Choroid plexus epithelial cell (primary cell): Measurements from ENCODE around the gene GPAT2.
"Not testable (repeated sequence)": the region's sequence is repeated elsewhere in the genome, so short reads cannot be mapped to it uniquely, and the experiment has no call there.

ENCODE experiments used
- DNase-seq: peaks from one replicate; pipeline ENCODE4 v3.0.0-alpha.2; 2010; ENCODE audit warnings: low read depth
- H3K4me3 ChIP-seq: 2 replicates; pipeline ENCODE4 v1.5.1; 2011; ENCODE audit warnings: low read depth, mild to moderate bottlenecking, control low read depth, low read length, moderate library complexity
- CTCF ChIP-seq: conservative IDR thresholded peaks from 2 replicates; pipeline ENCODE4 v1.5.1; 2011; ENCODE audit warnings: low read depth, mild to moderate bottlenecking, control low read depth, inconsistent platforms, low read length, moderate library complexity

GPAT2 gene

GRCh38 chr2:96074156-96074555, 39.4 kb upstream of the GPAT2 start:
- no peak for TF ChIP-seq CTCF
- no peak for DNase-seq
- H3K4me3 ChIP-seq: no peak overlapping the region

- H3K4me3 ChIP-seq: no peak overlapping the region
- no peak for TF ChIP-seq CTCF
- DNase-seq: no peak
Observed at GRCh38 chr2:96073170-96073775, 38.6 kb upstream of the GPAT2 start.

GRCh38 chr2:96072746-96073145, 38.0 kb upstream of the GPAT2 start:
- no peak for DNase-seq
- TF ChIP-seq CTCF: no peak
- H3K4me3 ChIP-seq: no peak overlapping the region

- H3K4me3 ChIP-seq, DNase-seq: not testable (repeated sequence)
Observed at GRCh38 chr2:96071977-96072491, 37.3 kb upstream of the GPAT2 start.

GRCh38 chr2:96071087-96071976, 36.6 kb upstream of the GPAT2 start:
- not testable (repeated sequence) for DNase-seq, H3K4me3 ChIP-seq

- H3K4me3 ChIP-seq, DNase-seq: not testable (repeated sequence)
Observed at GRCh38 chr2:96070351-96070750, 35.6 kb upstream of the GPAT2 start.

- not testable (repeated sequence) for H3K4me3 ChIP-seq, DNase-seq
Observed at GRCh38 chr2:96069878-96070277, 35.2 kb upstream of the GPAT2 start.

- not testable (repeated sequence) for H3K4me3 ChIP-seq, DNase-seq
Observed at GRCh38 chr2:96067902-96068581, 33.3 kb upstream of the GPAT2 start.

- not testable (repeated sequence) for DNase-seq
Observed at GRCh38 chr2:96067098-96067660, 32.5 kb upstream of the GPAT2 start.

GRCh38 chr2:96066511-96066910, 31.8 kb upstream of the GPAT2 start:
- DNase-seq, H3K4me3 ChIP-seq: not testable (repeated sequence)

More at GRCh38 chr2:96067098-96067660, 32.5 kb upstream of the GPAT2 start:
- not testable (repeated sequence) for H3K4me3 ChIP-seq

GRCh38 chr2:96065954-96066353, 31.2 kb upstream of the GPAT2 start:
- H3K4me3 ChIP-seq, DNase-seq: not testable (repeated sequence)
